GM12873 (cell line): Measurements from ENCODE around the gene KAT7.

ENCODE experiments used
- CTCF ChIP-seq: IDR thresholded peaks from 2 replicates; pipeline ENCODE4 v1.5.1; 2012; ENCODE audit warnings: low read depth, mild to moderate bottlenecking, moderate library complexity, low read length, control low read depth; ENCODE audit not compliant: insufficient read depth; ENCODE audit errors: missing control alignments

KAT7 gene

DNA sequence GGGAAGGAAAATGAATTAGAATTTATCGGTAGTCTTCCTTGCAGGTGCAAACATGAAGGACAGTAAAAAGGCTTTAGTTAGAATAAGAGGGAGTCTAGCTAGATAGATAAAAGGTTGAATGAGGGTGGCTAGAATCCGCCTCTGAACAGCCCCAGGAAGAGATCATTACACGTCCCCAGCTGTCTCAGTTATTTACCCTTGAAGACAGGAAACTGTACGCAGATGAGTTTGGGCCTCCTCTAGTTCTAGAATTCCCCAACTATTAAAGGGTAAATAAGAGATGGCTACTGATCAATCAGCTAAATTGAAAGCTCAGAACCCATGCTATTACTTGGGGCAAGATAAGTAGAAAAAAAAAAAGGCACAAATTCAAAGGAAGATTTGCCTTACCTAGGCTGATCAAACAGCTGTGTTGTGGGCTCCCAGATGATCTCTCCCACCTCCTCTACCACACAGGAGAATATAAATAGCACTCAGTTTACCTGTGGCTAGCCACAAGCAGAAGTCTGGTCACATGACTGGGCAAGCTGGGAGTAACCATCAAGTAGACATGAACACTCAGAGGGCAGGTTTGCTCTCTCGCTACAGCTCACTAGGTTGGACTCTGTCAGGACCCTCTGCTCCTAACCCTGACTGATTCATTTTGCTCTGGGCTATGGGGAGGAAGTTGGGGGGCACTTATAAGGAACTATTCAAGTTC lies 41.5 kb upstream of the KAT7 start:
- TF ChIP-seq CTCF: no peak

- no peak for TF ChIP-seq CTCF
These were observed 40.8 kb upstream of the KAT7 start for GRCh38 chr17:49747632-49748031.

DNA sequence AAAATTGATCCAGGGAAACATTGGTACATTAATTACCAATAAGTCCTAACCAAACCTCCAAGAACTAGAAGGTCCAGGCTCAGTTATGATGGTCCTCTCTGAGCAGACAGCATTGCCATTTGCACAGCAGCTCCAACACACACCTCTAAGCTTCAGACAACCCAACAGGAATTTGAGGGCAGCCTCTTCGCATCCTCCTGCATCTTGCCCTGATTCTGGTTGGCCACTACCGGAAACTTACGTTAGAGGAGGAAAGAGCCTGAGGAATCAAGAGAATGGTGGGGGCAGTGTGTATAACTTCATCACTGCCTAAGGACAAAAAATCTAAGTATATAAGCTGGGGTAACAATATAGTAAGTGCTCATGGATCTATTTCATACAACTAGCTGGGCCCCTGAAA lies 40.3 kb upstream of the KAT7 start:
- no peak for TF ChIP-seq CTCF

DNA sequence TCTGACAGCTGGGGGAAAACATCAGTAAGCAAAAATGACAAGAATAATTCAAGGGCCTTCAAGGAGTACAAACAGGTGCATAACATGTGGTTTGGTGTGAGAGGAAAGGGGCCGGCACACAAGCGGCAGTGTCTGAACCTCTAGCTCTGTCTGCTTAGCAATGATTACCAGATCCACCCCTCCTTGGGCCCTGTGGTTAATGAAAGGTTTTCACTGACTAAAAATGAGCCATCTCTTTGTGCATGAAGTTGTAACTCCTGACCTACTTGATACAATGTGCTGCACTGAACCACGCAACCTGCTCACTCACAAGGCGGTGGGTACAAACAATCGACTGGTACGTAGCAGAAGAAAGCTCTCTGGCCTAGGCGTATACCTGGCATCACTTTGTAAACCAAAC lies 39.7 kb upstream of the KAT7 start:
- no peak for TF ChIP-seq CTCF

DNA sequence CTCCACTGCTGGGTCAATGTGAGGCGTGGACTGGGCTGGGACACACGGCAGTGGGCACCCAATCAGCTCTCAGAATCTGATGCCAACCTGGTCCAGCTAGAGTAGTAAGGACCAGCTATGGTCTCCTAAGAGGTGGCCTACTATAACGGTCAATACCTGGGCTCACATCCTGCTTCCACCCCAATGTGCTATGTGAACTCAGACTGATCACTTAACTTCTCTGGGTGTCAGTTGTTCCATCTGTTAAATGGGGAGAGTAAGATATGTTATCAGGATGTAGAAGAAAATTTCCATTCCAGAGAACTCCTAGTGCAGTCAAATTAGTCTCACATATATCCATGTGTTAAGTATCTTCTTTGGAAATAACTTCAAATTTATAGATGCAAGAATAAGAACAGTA lies 38.8 kb upstream of the KAT7 start:
- TF ChIP-seq CTCF: no peak

- no peak for TF ChIP-seq CTCF
These were observed 36.0 kb upstream of the KAT7 start for GRCh38 chr17:49752508-49752907.

GRCh38 chr17:49753959-49754391 lies 34.5 kb upstream of the KAT7 start:
- TF ChIP-seq CTCF: no peak
